CD4-positive, alpha-beta T cell treated with Interleukin-2 at 100 ng/mL for 4 hours (primary cell): ENCODE data around the gene SYT3.
A peak's percentile ranks its signal among the peaks of the same experiment; 100 is the strongest.
"Not testable (repeated sequence)": the region's sequence is repeated elsewhere in the genome, so short reads cannot be mapped to it uniquely, and the experiment has no call there.

ENCODE experiments used
- DNase-seq: peaks from one replicate; pipeline ENCODE4 v3.0.0-alpha.2; 2020; ENCODE audit warnings: low spot score

Gene SYT3

GRCh38 chr19:50636317-50637085 lies 3.2 kb downstream of the SYT3 start:
- no peak for DNase-seq

GRCh38 chr19:50633973-50634372 lies 5.7 kb downstream of the SYT3 start:
- DNase-seq, result no peak

GRCh38 chr19:50633359-50633758 lies 6.3 kb downstream of the SYT3 start:
- no peak for DNase-seq

- DNase-seq, result no peak
Observed at GRCh38 chr19:50632151-50632835, 7.4 kb downstream of the SYT3 start.

GRCh38 chr19:50629801-50630200 lies 9.9 kb downstream of the SYT3 start:
- no peak for DNase-seq

GRCh38 chr19:50629194-50629593 lies 10.5 kb downstream of the SYT3 start:
- DNase-seq, result no peak

- DNase-seq, result no peak
Observed at GRCh38 chr19:50628551-50628950, 11.1 kb downstream of the SYT3 start.

- no peak for DNase-seq
Observed at GRCh38 chr19:50628146-50628545, 11.5 kb downstream of the SYT3 start.

- DNase-seq, result no peak
Observed at GRCh38 chr19:50626795-50627194, 12.9 kb downstream of the SYT3 start.

- no peak for DNase-seq
Observed at GRCh38 chr19:50626011-50626410, 13.7 kb downstream of the SYT3 start.

GRCh38 chr19:50624949-50625600 lies 14.6 kb downstream of the SYT3 start:
- no peak for DNase-seq

- not testable (repeated sequence) for DNase-seq
Observed at GRCh38 chr19:50620394-50620906, 19.2 kb downstream of the SYT3 start.

GRCh38 chr19:50619184-50619583 lies 20.5 kb downstream of the SYT3 start:
- DNase-seq, result not testable (repeated sequence)

- DNase-seq, result not testable (repeated sequence)
Observed at GRCh38 chr19:50618379-50618778, 21.3 kb downstream of the SYT3 start.

GRCh38 chr19:50612504-50613404 lies 26.9 kb downstream of the SYT3 start:
- not testable (repeated sequence) for DNase-seq

GRCh38 chr19:50607874-50608785 lies 31.6 kb downstream of the SYT3 start:
- DNase-seq, result peak; percentile 55

GRCh38 chr19:50607388-50607787 lies 32.3 kb downstream of the SYT3 start:
- DNase-seq, result no peak

GRCh38 chr19:50606059-50606836 lies 33.4 kb downstream of the SYT3 start:
- not testable (repeated sequence) for DNase-seq

- DNase-seq, result not testable (repeated sequence)
Observed at GRCh38 chr19:50604264-50605073, 35.2 kb downstream of the SYT3 start.
